ENCODE results near the gene UNC5A.

The UNC5A gene

DNA sequence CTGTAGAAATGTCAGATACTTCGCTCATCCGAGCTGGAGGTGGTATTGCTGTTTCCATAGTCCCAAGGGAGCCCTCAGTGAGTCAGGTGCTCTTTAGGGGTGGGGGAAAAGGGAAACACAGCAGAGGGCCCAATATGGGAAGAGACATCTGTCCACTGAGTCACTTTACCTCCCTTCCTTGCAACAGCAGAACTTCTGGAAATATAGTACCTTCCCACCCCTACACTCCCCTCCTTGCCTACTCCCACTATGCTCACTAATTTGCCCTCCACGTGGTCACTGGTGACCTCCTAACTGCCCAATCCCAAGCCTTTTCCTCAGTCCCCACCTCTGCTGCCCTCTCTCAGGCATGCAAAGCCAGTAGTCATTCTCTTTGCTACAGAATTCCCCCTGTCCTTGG, 86.9 kb downstream of the UNC5A start:
- no peak for DNase-seq (ENCODE audit: low read depth)

DNA sequence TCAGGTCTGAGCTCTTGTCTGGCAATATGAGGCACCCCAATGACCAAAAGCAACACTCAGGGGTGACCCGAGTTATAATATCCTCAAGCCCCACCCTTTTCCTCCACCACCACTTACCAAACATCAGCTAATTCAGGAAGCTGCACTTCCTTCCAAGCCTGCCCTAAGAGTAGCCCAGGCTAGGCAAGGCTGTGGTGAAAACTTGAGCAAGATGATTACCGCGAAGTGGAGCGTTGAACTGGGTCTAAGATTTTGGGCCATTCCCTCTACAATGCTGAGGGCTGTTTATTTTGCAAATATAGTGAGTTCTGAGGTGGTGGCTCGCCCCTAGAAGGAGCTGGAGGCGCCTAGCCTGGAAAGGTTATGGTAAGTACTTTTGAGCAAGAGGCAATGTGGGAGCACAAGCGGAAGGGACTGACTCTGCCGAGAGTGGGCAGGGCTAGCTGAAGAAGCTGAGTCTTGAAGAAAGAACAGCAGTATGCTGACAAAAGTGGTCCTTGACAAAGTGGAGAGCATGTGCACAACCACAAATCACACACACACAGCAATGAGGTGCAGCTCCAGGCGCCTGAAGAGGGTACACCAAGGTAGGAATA, 89.0 kb downstream of the UNC5A start, which contains the start of gene HK3:
TSS of gene HK3 (minus strand) at position 51 of the 596 bp plus-strand sequence. CDS start 3,187 bp downstream, outside the sequence.
- no peak for DNase-seq (ENCODE audit: low read depth)

DNA sequence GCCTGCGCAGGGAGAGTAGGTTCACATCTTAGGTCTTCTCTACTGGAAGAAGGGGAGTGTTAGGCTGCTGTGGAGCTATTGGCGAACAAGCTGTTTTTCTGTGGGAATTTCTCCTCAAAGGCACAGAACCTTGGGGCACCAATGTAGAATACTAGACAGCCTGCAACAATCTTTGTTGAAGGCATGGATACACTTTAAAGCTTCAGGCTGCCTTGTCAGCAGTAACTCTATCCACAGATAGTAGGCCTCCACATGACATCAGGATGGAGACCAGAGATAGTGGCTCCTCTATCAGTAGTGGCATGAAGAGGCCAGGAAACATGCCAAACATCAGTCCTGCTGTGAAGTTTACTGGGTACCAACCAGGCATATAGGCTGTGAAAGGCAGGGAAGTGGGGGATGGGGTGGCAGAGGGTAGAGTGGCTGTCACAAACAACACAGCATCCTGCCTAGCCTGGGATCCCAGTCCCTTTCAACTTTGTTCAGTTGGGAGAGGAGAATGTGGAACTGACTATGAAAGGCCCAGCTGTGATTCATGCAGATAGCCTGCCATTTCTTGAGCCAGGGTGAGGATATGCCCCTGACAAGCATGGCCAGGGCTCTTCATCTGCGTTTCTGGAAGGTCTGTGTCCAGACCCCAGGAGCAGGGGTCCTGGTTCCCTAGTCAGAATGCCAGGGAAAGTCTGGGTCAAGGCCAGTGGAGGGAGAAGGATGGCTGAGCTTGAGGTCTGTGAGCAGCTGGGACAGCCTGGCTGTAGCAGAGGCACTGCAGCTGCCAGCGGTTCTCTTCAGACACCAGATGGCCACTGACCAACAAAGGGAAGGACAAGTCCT, 89.8 kb downstream of the UNC5A start:
- no peak for DNase-seq (ENCODE audit: low read depth)

DNA sequence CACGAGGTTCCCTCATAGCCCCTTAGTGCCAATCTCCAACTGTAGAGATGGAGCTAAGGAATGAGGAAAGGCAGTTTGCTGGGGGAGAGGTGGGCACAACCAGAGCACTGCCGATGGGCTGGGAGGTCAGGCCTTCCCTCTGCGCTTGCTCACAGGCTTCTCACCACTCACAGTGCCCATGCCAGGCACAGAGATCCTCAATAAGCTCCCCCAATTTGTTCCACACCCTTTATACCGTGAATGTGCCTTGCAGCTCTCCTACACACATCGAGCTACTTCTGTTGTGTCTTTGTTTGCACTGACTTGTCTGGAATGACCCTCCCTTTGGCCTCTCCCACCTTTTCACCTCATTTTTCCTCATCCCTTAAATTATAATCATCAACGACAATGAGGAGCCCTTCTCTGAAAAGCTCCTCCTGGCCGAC, 90.4 kb downstream of the UNC5A start:
- DNase-seq (ENCODE audit: low read depth), result no peak

DNA sequence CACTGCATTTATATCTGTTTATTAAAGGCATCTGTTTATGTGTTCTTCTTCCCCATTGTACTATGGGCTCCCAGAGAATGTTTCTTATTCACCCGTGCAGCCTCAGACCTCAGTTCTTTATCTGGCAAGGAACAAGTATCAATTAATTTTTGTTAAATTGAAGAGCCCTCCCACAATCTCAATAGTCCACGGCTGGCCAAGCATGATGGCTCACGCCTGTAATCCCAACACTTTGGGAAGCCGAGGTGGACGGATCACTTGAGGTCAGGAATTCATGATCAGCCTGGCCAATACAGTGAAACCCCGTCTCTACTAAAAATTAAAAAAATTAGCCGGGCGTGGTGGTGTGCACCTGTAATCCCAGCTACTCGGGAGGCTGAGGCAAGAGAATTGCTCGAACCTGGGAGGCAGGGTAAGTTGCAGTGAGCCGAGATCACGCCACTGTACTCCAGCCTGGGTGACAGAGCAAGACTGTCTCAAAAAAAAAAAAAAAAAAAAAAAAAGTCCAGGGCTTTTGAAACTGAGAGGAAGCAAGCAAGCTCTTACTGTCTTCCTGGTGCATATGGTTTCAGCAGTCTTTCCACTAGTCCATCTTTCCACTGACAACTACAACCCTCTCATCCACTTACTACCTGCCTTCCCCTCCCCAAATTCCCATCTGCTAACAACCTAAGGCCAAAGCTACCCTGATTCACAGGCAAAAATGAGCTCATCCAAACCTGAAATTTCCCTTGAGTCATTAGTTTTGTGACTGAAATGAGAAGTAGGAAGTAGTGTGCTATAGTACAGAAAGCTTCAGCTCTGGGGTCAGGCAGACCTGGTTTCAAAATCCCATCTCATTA, 91.1 kb downstream of the UNC5A start:
- DNase-seq (ENCODE audit: low read depth), result no peak

DNA sequence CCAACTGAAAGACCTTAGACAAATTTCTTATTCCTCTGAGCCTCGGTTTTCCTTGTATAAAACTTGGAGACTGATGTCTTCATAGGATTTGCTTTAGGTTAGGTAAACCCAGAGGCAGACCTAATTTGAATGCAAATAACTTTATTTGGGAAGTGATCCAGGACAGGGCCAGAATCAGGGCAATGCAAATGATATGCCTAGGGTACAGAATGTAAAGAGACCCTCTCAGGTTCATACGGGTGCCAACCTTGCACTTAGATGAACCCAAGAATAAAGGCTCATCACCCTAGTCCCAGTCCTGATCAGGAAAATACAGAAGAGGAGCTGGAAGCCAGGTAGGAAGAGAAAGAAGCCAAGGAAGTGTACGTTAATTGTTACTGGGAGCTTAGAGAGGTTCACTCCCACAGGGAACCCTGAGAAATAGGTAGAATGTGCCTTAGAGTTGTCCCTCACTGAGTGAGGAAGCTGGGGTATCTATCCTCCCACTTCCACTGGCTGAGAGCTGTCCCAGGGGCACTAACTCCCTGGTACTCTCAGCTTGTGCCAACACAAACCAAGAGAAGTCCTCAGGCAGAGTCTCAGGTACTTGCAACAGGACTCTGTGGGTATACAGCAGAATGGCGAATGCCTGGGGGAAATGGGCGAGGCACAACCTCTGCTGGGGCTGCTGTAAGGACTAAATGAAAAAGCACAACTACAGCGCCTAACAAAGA, 91.9 kb downstream of the UNC5A start:
- DNase-seq (ENCODE audit: low read depth), result no peak

DNA sequence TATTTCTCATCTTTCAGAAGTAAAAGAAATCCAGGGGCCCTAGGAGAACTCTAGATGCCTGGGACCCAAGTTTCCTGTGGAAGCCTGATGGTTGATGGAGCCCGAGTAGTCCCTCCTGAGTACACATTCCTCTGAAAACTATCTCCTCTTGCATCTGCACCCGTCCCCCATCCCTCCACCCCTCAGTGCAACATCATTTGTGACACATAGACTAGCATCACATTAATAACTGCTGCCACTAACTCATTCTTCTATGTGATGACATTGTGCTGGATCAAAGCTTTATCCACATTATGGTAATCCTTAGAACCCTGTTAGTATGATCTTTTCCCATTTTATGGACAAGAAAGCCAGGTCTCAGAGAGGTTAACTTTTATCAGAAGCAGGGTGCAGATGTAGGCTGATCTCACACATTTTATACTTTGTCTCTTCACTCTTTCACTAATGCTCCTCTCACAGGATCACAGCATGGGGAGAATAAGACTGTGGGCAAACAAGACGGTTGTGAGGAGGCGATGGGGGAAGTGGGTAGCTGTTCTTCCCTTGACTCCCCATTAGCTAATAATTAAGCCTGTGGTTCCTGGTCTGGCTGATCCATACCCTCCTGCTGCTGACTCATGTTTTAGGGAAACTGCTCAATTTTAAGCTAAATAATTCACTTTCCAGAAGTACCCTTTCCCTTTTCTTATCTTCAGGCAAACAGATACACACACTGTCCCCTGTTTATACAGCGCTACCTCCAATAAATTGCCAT, 92.7 kb downstream of the UNC5A start:
- no peak for DNase-seq (ENCODE audit: low read depth)

DNA sequence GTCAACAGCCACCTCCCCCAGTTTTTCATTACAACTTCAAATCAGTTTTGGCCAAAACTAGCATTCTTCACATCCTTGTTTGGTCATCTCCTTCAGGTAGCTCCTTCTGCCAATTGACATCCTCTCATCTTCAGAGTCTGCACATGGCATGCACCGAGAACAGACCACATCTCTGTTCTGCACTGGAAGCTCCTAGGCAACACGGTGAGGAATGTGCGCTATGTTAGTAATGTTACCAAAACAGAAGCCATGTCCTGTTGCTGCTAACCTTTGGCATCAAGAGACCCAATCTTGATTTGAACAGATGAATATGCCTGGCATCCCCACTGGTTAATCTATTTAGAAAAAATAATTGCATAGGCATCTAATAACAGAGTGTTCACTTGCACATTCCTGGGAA, 93.9 kb downstream of the UNC5A start:
- DNase-seq (ENCODE audit: low read depth), result no peak

DNA sequence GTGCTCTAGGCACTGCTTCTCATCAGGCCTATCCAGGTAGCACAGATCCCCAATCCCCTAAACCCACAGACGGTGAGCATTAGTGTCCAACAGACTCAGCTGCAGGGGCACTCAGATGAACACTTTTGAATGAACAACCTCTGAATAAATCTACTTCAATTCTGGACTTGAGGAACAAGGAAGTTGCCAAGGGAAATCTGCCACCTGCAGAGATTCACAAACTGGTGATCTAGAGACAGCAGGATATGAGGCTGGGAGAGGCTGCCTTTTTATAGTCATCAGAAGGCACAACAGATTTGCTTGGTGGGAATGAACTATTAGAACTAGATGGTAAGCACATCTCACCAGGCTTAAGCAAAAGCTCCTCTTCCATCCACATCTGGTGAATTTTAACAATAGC, 95.8 kb downstream of the UNC5A start:
- DNase-seq (ENCODE audit: low read depth), result no peak

DNA sequence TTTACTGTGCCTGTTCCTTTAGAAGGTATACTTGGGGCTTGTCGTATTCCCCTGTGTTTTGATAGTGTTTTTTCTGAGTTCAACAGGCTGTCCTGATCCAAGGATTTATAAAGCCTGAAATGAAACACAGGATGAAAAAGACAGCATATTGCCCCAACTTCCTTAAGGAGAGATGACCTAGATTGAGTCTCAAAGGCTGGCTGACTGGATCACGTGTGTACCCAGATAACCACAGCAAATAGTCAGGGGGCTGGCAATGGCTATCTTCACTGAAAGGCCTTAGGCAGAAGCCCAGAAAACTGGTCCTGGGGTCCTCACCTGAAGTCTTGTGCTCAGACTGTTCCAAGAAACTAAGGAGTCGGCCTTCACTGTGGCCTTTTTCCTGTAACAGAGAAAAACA, 96.4 kb downstream of the UNC5A start:
- no peak for DNase-seq (ENCODE audit: low read depth)

DNA sequence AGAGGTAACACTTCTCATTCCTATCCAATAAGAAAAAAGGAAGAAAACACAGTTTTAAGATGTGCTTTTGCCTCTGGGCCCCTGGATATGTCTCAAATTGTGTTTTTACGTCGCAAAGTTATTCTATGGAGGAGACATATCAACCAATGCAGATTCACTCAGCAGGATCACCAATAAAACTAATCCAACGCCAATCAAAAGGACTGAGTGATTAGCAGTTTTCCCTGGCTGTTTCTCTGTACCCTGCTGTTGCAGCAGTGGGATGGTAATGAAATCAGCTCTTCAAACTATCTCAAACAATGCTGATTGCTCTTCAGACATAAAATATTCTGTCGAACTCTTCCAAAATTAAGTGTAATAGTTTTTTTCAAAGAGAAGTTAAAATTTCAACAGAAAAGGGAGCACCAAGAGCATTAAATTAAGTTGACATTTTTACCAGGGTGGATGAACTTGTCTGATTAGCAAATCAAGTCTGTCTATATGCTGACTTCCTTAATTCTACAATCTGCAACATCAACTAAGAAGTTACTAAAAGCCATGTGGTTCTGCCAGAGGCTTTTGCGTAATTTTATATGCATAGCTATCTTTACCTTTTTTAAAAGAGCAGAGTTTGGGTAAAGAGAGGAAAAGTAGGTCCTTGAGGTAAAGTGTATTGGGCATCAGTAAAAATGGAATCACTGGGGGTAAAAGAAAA, 98.5 kb downstream of the UNC5A start:
- no peak for DNase-seq (ENCODE audit: low read depth)

DNA sequence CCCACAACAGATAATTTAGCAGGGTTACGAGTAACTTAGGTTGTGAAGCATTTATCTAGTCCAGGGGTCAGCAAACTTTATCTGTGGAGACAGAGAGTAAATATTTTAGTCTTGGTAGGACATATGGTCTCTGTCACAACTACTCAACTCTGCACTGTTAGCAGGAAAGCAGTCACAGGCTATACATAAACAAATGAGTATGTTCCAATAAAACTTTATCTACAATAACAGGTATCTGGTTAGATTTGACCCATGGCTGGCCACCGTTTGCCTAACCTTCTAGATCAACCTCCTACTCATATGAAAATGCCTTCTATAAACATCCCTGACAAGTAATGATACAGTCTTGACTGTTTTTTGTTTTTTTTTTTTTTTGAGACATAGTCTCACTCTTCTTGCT, 101.8 kb downstream of the UNC5A start:
- no peak for DNase-seq (ENCODE audit: low read depth)

DNA sequence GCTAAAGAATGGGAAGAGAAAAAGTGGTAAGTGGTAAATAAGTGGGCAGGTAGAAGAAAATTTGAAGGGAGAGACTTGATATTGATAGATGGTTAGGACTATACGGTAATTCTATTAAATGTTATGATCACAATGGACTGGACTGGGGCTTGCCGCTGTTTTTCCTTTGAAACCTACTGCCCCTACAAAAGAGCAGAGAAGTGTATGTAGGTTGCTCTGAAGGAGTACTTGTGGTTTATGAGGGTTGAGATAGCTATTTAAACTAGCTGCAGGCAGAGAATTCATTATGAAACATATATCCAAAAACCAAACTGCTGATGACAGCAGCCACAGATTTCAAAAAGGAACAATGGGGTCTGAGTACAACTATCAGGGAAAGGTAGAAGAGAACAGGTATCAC, 105.5 kb downstream of the UNC5A start:
- DNase-seq (ENCODE audit: low read depth), result no peak

DNA sequence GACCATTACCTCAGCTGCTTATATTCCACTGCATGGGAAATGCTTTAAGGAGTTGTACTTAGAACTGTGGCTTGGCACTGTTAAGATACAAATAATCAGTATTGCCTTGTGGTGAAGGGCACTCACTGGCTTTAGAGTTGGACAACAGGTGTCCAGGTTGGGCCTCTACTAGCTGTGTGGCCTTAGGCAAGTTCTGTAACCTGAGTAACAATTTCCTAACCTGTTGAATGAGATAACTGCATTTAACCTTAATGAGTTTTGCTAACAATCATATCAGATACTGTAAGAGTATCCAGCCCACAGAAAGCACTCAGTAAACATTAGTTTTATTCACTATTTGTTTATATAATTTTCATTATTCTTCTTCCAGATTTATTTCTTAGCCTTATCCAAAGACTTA, 106.0 kb downstream of the UNC5A start:
- peak; percentile 17 for DNase-seq (ENCODE audit: low read depth)

DNA sequence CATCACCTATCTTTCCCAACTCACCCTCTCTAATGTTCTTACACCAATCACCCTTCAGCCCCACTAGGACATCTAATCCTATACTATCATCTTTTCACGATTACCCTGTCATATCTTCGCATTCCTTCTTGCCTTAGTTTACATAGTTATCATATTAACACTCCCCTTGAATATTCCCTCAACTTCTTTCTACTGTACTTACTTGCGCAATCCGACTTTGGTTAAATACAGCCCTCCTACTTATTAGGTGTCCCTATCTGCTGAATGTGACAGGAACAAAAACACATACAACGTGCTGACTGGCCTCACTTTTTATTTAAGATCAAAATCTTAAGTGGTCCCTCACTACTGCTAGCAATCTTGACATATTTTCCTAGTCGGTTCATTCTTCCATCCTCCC, 108.3 kb downstream of the UNC5A start:
- no peak for DNase-seq (ENCODE audit: low read depth)

DNA sequence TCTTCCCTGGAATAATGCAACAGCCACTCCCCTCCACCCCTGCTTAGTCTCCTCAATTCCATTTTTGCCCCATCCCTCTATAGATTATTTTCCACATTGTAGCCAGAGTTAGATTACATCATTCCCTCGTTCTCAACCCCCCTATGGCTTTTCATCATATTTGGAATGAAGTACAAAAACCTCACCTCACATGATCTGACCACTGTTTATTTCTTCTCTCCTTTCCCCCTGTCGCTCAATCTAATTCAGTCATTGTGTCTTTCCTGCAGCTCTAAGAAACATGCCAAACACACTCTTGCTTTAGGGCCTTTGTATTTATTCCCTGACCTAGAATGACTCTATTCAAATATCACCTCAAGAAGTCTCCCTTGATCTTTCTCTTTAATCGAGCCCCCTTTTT, 111.4 kb downstream of the UNC5A start:
- DNase-seq (ENCODE audit: low read depth), result peak; percentile 19

DNA sequence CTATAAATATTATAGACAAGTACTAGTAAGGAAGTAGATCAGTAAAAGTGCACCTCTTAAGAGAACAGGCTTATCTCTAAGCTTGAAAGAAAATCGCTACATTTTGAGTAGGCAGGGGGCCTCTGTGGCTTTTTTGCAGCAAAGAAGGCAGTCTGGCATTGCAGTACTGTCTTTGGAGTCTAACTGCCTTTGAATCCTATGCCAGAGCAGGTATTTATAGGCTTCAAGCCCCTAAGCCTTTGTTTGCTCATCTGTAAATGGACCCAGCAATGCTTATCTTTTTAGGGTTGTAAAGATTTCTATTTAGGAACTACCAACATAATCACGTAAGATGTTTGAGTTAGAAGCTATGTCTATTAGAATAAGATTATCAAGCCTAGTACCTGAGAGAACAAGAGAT, 112.5 kb downstream of the UNC5A start:
- DNase-seq (ENCODE audit: low read depth), result no peak

DNA sequence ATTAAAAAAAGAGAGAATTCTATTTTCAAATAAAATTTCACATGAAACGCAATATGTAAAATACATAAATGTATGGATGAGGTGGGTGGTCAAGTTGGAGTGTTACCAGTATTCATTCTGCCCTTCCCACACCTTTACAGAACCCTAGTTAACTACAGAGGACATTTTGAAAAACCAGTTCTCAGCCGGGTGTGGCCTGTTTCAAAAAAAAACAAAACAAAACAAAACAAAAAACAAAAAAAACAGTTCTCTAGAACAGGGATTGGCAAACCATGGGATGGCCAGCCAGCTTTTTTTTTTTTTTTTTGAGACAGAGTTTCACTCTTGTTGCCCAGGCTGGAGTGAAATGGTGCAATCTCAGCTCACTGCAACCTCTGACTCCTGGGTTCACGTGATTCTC, 117.2 kb downstream of the UNC5A start:
- no peak for DNase-seq (ENCODE audit: low read depth)

DNA sequence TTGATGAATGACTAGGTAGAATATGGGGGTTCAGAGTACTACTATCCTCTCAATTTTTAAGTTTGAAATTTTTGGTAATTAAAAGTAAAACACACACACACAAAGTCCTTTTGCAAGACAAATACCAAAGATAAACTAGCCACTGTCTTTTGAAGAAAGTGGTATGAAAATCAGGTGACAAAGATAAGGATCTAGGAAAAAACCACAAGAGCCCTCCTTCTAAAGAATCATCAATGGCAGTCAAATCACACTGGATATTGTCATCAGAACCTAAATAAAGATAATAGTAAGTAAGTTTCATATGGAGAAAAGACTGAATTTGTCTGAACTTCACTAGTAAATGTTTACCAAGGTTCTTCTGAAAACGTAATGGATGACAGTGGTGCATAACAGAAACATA, 119.3 kb downstream of the UNC5A start:
- DNase-seq (ENCODE audit: low read depth), result no peak

Data from amniotic epithelial cell (primary cell).